Measurements from ENCODE around the gene GPR146.

DNA sequence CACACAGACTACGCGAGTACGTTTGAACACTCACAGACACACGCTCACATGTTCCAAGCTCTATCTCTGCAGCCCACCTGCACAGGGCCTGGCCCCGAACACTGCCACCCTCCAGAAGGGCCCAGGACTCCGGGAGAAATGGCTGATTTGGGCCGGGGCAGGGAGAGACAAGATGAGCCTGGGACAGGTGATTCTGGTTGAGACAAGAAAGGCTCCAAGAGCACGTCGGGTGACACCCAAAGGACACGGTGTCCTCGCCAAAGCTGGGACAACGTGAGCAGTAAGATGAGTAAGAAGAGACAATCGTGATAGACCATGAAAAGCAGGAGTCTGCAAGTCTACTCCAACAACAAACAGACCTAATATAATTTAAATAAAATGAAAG, 52.8 kb downstream of the GPR146 start:
- no peak for TF ChIP-seq SNAI2 (CRISPR knock-in tag; IDR thresholded peaks at IDR 0.05)
- no peak for TF ChIP-seq RARB (CRISPR knock-in tag; IDR thresholded peaks at IDR 0.05)
- TF ChIP-seq PPARA (CRISPR knock-in tag; IDR thresholded peaks at IDR 0.05; ENCODE audit: borderline replicate concordance) = no peak
- TF ChIP-seq CREB5 (CRISPR knock-in tag; IDR thresholded peaks at IDR 0.05; ENCODE audit: low read depth) = no peak
- TF ChIP-seq, protein P1, sequence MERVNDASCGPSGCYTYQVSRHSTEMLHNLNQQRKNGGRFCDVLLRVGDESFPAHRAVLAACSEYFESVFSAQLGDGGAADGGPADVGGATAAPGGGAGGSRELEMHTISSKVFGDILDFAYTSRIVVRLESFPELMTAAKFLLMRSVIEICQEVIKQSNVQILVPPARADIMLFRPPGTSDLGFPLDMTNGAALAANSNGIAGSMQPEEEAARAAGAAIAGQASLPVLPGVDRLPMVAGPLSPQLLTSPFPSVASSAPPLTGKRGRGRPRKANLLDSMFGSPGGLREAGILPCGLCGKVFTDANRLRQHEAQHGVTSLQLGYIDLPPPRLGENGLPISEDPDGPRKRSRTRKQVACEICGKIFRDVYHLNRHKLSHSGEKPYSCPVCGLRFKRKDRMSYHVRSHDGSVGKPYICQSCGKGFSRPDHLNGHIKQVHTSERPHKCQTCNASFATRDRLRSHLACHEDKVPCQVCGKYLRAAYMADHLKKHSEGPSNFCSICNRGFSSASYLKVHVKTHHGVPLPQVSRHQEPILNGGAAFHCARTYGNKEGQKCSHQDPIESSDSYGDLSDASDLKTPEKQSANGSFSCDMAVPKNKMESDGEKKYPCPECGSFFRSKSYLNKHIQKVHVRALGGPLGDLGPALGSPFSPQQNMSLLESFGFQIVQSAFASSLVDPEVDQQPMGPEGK (CRISPR knock-in tag; IDR thresholded peaks at IDR 0.05; ENCODE audit: borderline replicate concordance) = no peak
